SK-N-SH (cell line): ENCODE data around the gene MSL1. TPM values are rescaled to one million over a fixed set of nuclear protein-coding genes. Genes with fewer than 3 reads are reported as not detected.

Source experiments
- CTCF ChIA-PET: fragments of 300-600, 350-600 bp; formaldehyde crosslinking; extraction: SDS; loops from one replicate; lab custom pipeline; 2021; lab: Yijun Ruan, JAX
- POLR2A ChIA-PET: fragments of 350-600 bp; sonication (Branson Sonifier 250); formaldehyde crosslinking; extraction: SDS; loops from one replicate; lab custom pipeline; 2020; ENCODE audit warnings: antibody characterized with exemption, inconsistent platforms; lab: Yijun Ruan, JAX
- DNase-seq: peaks from one replicate; pipeline ENCODE4 v3.0.0; 2012
- H2AFZ ChIP-seq: fragments of 200-600 bp; sonication (generic); 2 replicates; pipeline ENCODE4 v1.8.1; 2016; ENCODE audit warnings: antibody characterized with exemption, mild to moderate bottlenecking, low read depth
- H3F3A ChIP-seq: fragments of 200-600 bp; sonication (generic); replicated peaks from 2 replicates; pipeline ENCODE3; 2016; ENCODE audit warnings: antibody characterized with exemption, mild to moderate bottlenecking; ENCODE audit not compliant: insufficient read depth
- H3K27ac ChIP-seq, 2 experiments: fragments of 200-500 bp in 1 of 2; fragments of 200-600 bp in 1 of 2; sonication (Bioruptor generic) in 1 of 2; sonication (generic), shearing (Covaris generic) in 1 of 2; 2 replicates each; pipeline versions ENCODE4 v1.5.1 to v1.6.1; 2014 to 2016; ENCODE audit warnings: low read depth in 2 of 2, inconsistent platforms in 1 of 2, low read length in 1 of 2, mild to moderate bottlenecking in 1 of 2, mixed read lengths in 1 of 2
- H3K27me3 ChIP-seq: fragments of 200-600 bp; sonication (generic), shearing (Covaris generic); 2 replicates; pipeline ENCODE4 v1.6.1; 2016; ENCODE audit warnings: mixed run types; ENCODE audit not compliant: insufficient read depth
- H3K36me3 ChIP-seq, 2 experiments: fragments of 200-500 bp in 1 of 2; fragments of 200-600 bp in 1 of 2; sonication (Bioruptor generic) in 1 of 2; sonication (generic) in 1 of 2; replicated peaks in 1 of 2; 2 replicates each; pipeline versions ENCODE3 to v1.5.1; 2014 to 2016; ENCODE audit warnings: low read length in 1 of 2, mild to moderate bottlenecking in 1 of 2; ENCODE audit not compliant: insufficient read depth in 2 of 2, control insufficient read depth in 1 of 2
- H3K4me1 ChIP-seq, 2 experiments: fragments of 200-500 bp in 1 of 2; fragments of 200-600 bp in 1 of 2; sonication (Bioruptor generic) in 1 of 2; sonication (generic), shearing (Covaris generic) in 1 of 2; 2 replicates each; pipeline versions ENCODE4 v1.5.1 to v1.6.1; 2014 to 2016; ENCODE audit warnings: low read depth in 1 of 2, low read length in 1 of 2, mixed run types in 1 of 2; ENCODE audit not compliant: insufficient read depth in 2 of 2, control insufficient read depth in 1 of 2
- H3K4me2 ChIP-seq: fragments of 200-600 bp; sonication (generic), shearing (Covaris generic); 2 replicates; pipeline ENCODE4 v1.6.1; 2017; ENCODE audit warnings: mixed run types
- H3K4me3 ChIP-seq, 2 experiments: fragments of 200-500 bp in 1 of 2; fragments of 200-600 bp in 1 of 2; sonication (Bioruptor generic) in 1 of 2; sonication (generic), shearing (Covaris generic) in 1 of 2; 2 replicates each; pipeline versions ENCODE4 v1.5.1 to v1.8.1; 2014 to 2016; ENCODE audit warnings: low read depth in 2 of 2, inconsistent platforms in 1 of 2, low read length in 1 of 2, mild to moderate bottlenecking in 1 of 2, mixed read lengths in 1 of 2, moderate library complexity in 1 of 2
- H3K79me2 ChIP-seq: fragments of 200-600 bp; sonication (generic); 2 replicates; pipeline ENCODE4 v1.8.1; 2017; ENCODE audit warnings: mild to moderate bottlenecking; ENCODE audit not compliant: insufficient read depth
- H3K9ac ChIP-seq: fragments of 200-600 bp; sonication (generic); 2 replicates; pipeline ENCODE4 v1.6.1; 2017; ENCODE audit warnings: mixed run types
- H3K9me2 ChIP-seq: fragments of 200-600 bp; sonication (generic); 2 replicates; pipeline ENCODE4 v1.6.1; 2017; ENCODE audit warnings: mixed run types
- H3K9me3 ChIP-seq: fragments of 200-600 bp; sonication (generic); 2 replicates; pipeline ENCODE4 v1.6.1; 2017; ENCODE audit warnings: mixed run types, mild to moderate bottlenecking, moderate library complexity
- H4K20me1 ChIP-seq: fragments of 200-600 bp; sonication (generic); 2 replicates; pipeline ENCODE4 v1.6.1; 2017; ENCODE audit warnings: mild to moderate bottlenecking, mixed run types; ENCODE audit not compliant: insufficient read depth
- CHD2 ChIP-seq: fragments of 150-350 bp; IDR thresholded peaks from 2 replicates; pipeline ENCODE4 v1.6.1; 2018; ENCODE audit warnings: low read length; ENCODE audit not compliant: partially characterized antibody
- EZH2phosphoT487 ChIP-seq: fragments of 200-600 bp; sonication (generic); IDR thresholded peaks from 2 replicates; pipeline ENCODE4 v1.6.1; 2017; ENCODE audit warnings: low read depth, mixed run types, mild to moderate bottlenecking, antibody characterized with exemption, moderate library complexity, borderline replicate concordance
- FOSL2 ChIP-seq: IDR thresholded peaks from 2 replicates; pipeline ENCODE4 v1.4.0; 2012; ENCODE audit warnings: low read depth, mild to moderate bottlenecking, moderate library complexity, borderline replicate concordance
- JUND ChIP-seq: IDR thresholded peaks from 2 replicates; pipeline ENCODE4 v1.4.0; 2012
- MAX ChIP-seq: IDR thresholded peaks from 2 replicates; pipeline ENCODE4 v1.4.0; 2012; ENCODE audit warnings: low read depth
- NFIC ChIP-seq: IDR thresholded peaks from 2 replicates; pipeline ENCODE4 v1.4.0; 2012; ENCODE audit warnings: borderline replicate concordance
- RAD21 ChIP-seq: IDR thresholded peaks from 2 replicates; pipeline ENCODE4 v1.6.1; 2012; ENCODE audit warnings: mild to moderate bottlenecking, low read length
- RFX5 ChIP-seq: IDR thresholded peaks from 2 replicates; pipeline ENCODE4 v1.6.1; 2012; ENCODE audit warnings: mild to moderate bottlenecking, improper control_type of control experiment, low read length
- RXRA ChIP-seq: IDR thresholded peaks from 2 replicates; pipeline ENCODE4 v1.4.0; 2012; ENCODE audit warnings: low read depth, mild to moderate bottlenecking, borderline replicate concordance
- TCF12 ChIP-seq: IDR thresholded peaks from 2 replicates; pipeline ENCODE4 v1.4.0; 2012
- WGBS: methylation state at CpG from one replicate; pipeline ENCODE4 v1.1.6; 2017; ENCODE audit warnings: low lambda C conversion rate; 5-methylcytosine and 5-hydroxymethylcytosine counted together
- polyA plus RNA-seq, 3 experiments: library from polyadenylated mRNA; depleted of rRNA; stranded (reverse); fragments of >200 nt; gene quantifications; 2 replicates each; pipeline ENCODE4 v1.2.3, GENCODE V29; 2012
- TF ChIP-seq, protein P1 (sequence below): fragments of 150-350 bp; IDR thresholded peaks from 2 replicates; pipeline ENCODE4 v1.6.1; 2016; ENCODE audit warnings: mild to moderate bottlenecking, low read depth, low read length
- TF ChIP-seq, protein P2 (sequence below): fragments of 200-600 bp; sonication (generic); IDR thresholded peaks from 2 replicates; pipeline ENCODE4 v1.6.1; 2017; ENCODE audit warnings: antibody characterized with exemption, mild to moderate bottlenecking, moderate library complexity

Gene MSL1
- polyA plus RNA-seq, 1 of the 3 experiments (the other 2 are of a cell fraction): 30.2 TPM

DNA sequence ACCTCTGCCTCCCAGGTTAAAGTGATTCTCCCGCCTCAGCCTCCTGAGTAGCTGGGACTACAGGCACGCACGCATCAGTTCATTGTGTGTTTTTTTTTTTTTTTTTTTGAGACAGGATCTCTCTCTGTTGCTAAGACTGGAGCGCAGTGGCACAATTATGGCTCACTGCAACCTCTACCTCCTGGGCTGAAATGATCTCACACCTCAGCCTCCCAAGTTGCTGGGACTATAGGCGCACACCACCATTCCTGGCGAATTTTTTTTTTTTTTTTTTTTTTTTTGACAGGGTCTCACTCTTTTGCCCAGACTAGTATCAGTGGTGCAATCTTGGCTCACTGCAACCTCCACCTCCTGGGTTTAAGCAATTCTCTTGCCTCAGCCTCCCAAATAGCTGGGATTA lies 37.7 kb downstream of the MSL1 start (continued):
- TF ChIP-seq RXRA: no peak
- no peak for TF ChIP-seq EZH2phosphoT487
- no peak for TF ChIP-seq RFX5
- no peak for TF ChIP-seq RAD21

- Histone ChIP-seq H3K4me1 (peaks cover 0 to 3% of the 10 kb centered on the region in 2 experiments; a peak in 2 of 4 replicates), H3K9ac (no peak overlapping the region), H3K36me3 (peaks cover 73 to 84% of the 10 kb centered on the region in 2 experiments), H3K27ac (peak overlapping the region; percentile 37; a peak in 2 of 4 replicates), H2AFZ (no peak overlapping the region), H3K9me2 (no peaks in the 10 kb centered on the region), H3K27me3 (no peaks in the 10 kb centered on the region), H3K4me2 (no peak overlapping the region), H3F3A (peaks cover 39% of the 10 kb centered on the region), H4K20me1 (no peaks in the 10 kb centered on the region), H3K9me3 (no peaks in the 10 kb centered on the region), H3K79me2 (peaks cover 10% of the 10 kb centered on the region), H3K4me3 (no peak overlapping the region)
- CTCF ChIA-PET: interaction anchor here (0.6 to 5.6 kb wide), 32 partner anchors 10 to 164 kb away, joined by 3 to 89 read pairs (median 6); partner anchors contain the start of genes CASC3, CSF3, RAPGEFL1 and THRA
- WGBS: 97% methylated on average over 3 of the region's 3 CpGs
- no peak for DNase-seq
- POLR2A ChIA-PET: interaction anchor here (1.0 to 1.9 kb wide), 2 partner anchors 10 to 55 kb away, joined by 4 to 6 read pairs; partner anchors contain the start of gene RAPGEFL1
- TF ChIP-seq CHD2 (no peak), FOSL2 (no peak), RFX5 (no peak), MAX (no peak), TCF12 (no peak), JUND (no peak), NFIC (no peak)
- TF ChIP-seq, protein P1, sequence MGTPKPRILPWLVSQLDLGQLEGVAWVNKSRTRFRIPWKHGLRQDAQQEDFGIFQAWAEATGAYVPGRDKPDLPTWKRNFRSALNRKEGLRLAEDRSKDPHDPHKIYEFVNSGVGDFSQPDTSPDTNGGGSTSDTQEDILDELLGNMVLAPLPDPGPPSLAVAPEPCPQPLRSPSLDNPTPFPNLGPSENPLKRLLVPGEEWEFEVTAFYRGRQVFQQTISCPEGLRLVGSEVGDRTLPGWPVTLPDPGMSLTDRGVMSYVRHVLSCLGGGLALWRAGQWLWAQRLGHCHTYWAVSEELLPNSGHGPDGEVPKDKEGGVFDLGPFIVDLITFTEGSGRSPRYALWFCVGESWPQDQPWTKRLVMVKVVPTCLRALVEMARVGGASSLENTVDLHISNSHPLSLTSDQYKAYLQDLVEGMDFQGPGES: no peak
- TF ChIP-seq, protein P2, sequence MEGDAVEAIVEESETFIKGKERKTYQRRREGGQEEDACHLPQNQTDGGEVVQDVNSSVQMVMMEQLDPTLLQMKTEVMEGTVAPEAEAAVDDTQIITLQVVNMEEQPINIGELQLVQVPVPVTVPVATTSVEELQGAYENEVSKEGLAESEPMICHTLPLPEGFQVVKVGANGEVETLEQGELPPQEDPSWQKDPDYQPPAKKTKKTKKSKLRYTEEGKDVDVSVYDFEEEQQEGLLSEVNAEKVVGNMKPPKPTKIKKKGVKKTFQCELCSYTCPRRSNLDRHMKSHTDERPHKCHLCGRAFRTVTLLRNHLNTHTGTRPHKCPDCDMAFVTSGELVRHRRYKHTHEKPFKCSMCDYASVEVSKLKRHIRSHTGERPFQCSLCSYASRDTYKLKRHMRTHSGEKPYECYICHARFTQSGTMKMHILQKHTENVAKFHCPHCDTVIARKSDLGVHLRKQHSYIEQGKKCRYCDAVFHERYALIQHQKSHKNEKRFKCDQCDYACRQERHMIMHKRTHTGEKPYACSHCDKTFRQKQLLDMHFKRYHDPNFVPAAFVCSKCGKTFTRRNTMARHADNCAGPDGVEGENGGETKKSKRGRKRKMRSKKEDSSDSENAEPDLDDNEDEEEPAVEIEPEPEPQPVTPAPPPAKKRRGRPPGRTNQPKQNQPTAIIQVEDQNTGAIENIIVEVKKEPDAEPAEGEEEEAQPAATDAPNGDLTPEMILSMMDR: no peak
These were observed 46.0 kb downstream of the MSL1 start for GRCh38 chr17:40167685-40168261.
